K562 (cell line): ENCODE data around the gene CRYGC.

Experiments used
- CREM ChIP-seq: IDR thresholded peaks from 2 replicates; pipeline ENCODE4 v1.6.1; 2014; ENCODE audit warnings: antibody characterized with exemption, low read depth
- CTCF ChIP-seq, 3 experiments: IDR thresholded peaks in 2 of 3; conservative IDR thresholded peaks in 1 of 3; 2 replicates each; pipeline ENCODE4 v1.5.1; 2011 to 2012; ENCODE audit warnings: low read length in 3 of 3, mild to moderate bottlenecking in 3 of 3, control low read depth in 2 of 3, improper control_type of control experiment in 1 of 3, inconsistent platforms in 1 of 3, low read depth in 1 of 3, mixed read lengths in 1 of 3, moderate library complexity in 1 of 3; ENCODE audit not compliant: insufficient read depth in 2 of 3
- FOS ChIP-seq: IDR thresholded peaks from 3 replicates; pipeline ENCODE4 v1.6.1; 2011; ENCODE audit not compliant: insufficient read length; ENCODE audit errors: extremely low read depth
- IRF1 ChIP-seq: sonication (generic); formaldehyde crosslinking; IDR thresholded peaks from 2 replicates; pipeline ENCODE4 v1.8.0; 2022; ENCODE audit warnings: missing genetic modification reagents, mild to moderate bottlenecking, borderline replicate concordance
- PCBP1 ChIP-seq: fragments of 200-400 bp; formaldehyde crosslinking; IDR thresholded peaks from 2 replicates; pipeline ENCODE4 v1.6.1; 2018; ENCODE audit warnings: mild to moderate bottlenecking, low read depth, low read length; ENCODE audit not compliant: poor library complexity, severe bottlenecking
- USF1 ChIP-seq: sonication (generic); formaldehyde crosslinking; IDR thresholded peaks from 2 replicates; pipeline ENCODE4 v1.9.0; 2022; ENCODE audit warnings: mild to moderate bottlenecking, missing genetic modification reagents
- ZNF274 ChIP-seq: IDR thresholded peaks from 2 replicates; pipeline ENCODE4 v1.6.1; 2011; ENCODE audit warnings: low read depth, mild to moderate bottlenecking, low read length, moderate library complexity, borderline replicate concordance

- no peak for TF ChIP-seq CREM
- TF ChIP-seq IRF1 (CRISPR knock-in tag): no peak
- TF ChIP-seq PCBP1: no peak
- TF ChIP-seq CTCF (IDR thresholded peaks at IDR 0.05 in 2 of 3, conservative IDR thresholded peaks at IDR 0.05 in 1 of 3; ENCODE audit: insufficient read depth in 2 of 3, low read depth in 1 of 3, low read length in 3 of 3): no peak
- TF ChIP-seq FOS: no peak
- no peak for TF ChIP-seq USF1 (CRISPR knock-in tag)
- TF ChIP-seq ZNF274: no peak
Measured at GRCh38 chr2:208118918-208119317, 10.7 kb downstream of the CRYGC start.
